ENCODE measurements around the gene ZNF473. TPM values are rescaled to one million over a fixed set of nuclear protein-coding genes. Genes with fewer than 3 reads are reported as not detected.

ZNF473 gene
- total and polyA plus RNA-seq, 2 of the 13 experiments (the other 11 are each of a cell fraction or from before 2014, with no cell fraction given) = 5.8 to 11.9 TPM

- TF ChIP-seq TERF1 (CRISPR knock-in tag; IDR thresholded peaks at IDR 0.05) (no peak), RFX1 (IDR thresholded peaks at IDR 0.05) (peak; percentile 21; the same call in 1 of the 2 replicates), AFF4 (CRISPR knock-in tag; IDR thresholded peaks at IDR 0.05) (0 out of 2 replicates have a peak, but pooled peaks have one; percentile 6), HBP1 (CRISPR knock-in tag; IDR thresholded peaks at IDR 0.05; ENCODE audit: low read depth) (0 out of 2 replicates have a peak, but pooled peaks have one; percentile 31), ZFP62 (CRISPR knock-in tag; IDR thresholded peaks at IDR 0.05) (no peak), ZNF225 (CRISPR knock-in tag; IDR thresholded peaks at IDR 0.05) (0 out of 2 replicates have a peak, but pooled peaks have one; percentile 37), ZNF597 (CRISPR knock-in tag; IDR thresholded peaks at IDR 0.05) (no peak)
These were observed 1.1 kb upstream of the ZNF473 start (continued) for GRCh38 chr19:50024719-50025021.
